Retina (tissue), 1 donor: ENCODE measurements around the gene SLC44A3.

Experiments
- DNase-seq: peaks from one replicate; pipeline ENCODE4 v3.0.0-alpha.2; 2016

The SLC44A3 gene

GRCh38 chr1:94876362-94876761, 56.2 kb downstream of the SLC44A3 start:
- DNase-seq, result no peak

GRCh38 chr1:94878329-94878728, 58.2 kb downstream of the SLC44A3 start:
- no peak for DNase-seq

- no peak for DNase-seq
Observed at GRCh38 chr1:94883691-94884090, 63.5 kb downstream of the SLC44A3 start.

DNA sequence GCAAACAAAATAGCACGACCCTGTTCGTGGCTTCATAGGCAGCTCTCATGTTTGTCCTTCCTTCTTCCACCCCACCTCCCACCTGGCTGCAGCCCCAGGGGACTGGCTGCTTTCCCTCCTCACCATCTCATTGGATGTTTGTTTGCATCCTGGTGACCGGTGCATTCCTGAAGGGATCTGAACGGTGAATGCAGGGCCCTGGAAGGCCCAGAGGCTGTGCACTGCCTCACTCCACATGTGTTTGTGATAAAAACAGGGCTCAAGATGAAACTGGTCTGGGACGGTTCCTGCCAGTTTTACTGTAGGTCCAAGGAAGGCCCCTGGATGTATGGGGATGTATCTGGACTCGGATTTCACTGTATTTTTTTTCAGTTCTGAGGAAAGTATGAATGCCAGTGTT, 63.9 kb downstream of the SLC44A3 start:
- DNase-seq, result peak; percentile 40

- no peak for DNase-seq
Observed at GRCh38 chr1:94884507-94884906, 64.3 kb downstream of the SLC44A3 start.

- DNase-seq, result no peak
Observed at GRCh38 chr1:94886361-94886760, 66.2 kb downstream of the SLC44A3 start.

DNA sequence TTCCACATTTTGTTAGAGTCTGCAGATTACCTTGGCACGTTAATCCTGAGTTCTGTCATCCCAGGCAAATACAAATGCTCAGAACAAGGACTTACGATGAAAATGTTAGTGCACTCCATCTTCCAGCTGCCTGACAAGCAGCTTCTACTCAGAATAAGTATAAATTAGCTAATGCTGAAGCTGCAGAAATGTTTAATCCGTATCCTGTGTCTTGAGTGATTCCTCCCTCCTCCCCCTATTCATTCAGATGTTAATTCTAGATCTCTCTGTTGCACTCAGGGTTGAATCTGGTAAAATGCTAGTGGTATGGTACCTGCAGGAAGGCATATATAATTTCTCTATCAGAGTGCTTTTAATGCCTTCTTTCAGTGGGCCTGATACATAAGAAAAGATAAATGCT, 66.9 kb downstream of the SLC44A3 start:
- DNase-seq, result no peak

DNA sequence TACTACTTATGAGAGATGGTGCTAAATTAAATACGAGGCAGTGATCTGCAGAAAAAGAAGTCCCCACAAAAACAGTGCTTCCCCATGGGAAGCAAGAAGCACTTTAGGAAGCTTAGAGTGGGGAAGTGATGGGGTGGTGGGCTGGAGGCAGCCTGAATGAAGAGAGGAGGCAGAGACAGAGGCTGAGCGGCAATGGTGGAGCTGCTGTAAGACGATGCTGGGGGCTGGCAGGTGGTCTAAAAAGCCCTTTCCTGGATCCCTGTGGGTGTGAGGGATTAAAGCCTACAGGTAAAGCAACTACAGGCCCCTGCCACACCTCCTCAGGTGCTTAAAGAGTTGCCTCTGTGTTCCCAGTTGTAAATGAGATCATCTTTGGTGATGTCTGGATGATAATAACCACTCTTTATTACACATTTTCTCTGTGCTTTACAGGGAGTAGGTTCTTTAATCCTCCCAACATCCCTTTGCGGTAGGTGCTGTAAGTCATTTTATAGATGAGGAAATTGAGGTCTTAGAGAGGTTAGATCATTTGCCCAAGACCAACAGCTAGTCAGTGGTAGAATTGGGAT, 67.5 kb downstream of the SLC44A3 start:
- no peak for DNase-seq

DNA sequence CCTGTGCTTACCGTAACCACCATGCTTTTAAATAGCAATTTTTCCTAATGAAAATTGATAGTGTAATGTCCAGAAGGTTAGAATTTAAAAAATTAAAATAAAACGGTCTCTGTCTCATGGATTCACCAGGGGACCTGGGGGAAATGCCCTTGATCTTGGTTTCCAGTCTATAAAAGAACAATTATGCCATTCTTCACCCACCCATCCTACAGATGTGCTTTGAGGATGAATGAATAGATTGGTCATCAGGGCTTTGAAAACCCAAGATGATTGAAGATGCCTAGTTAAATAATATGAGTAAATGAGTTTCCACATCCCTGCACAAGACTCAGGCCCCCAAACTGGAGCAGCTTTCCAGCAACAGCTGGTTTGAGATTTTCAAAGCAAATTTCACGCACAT, 68.0 kb downstream of the SLC44A3 start:
- DNase-seq, result no peak

- DNase-seq, result no peak
Observed at GRCh38 chr1:94892604-94893254, 72.6 kb downstream of the SLC44A3 start.

DNA sequence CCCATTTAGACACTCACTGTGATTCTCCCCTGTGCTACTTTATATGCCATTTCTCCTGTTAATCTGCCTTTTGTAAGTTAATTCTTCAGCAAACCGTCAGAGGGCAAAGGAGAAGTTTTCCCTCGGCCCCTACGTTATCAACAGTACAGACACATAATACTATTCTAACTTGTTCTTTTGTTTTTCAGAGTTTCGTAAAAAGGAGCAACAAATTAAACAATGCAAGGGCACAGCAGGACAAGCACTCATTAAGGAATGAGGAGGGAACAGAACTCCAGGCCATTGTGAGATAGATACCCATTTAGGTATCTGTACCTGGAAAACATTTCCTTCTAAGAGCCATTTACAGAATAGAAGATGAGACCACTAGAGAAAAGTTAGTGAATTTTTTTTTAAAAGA, 74.5 kb downstream of the SLC44A3 start:
- DNase-seq, result no peak

DNA sequence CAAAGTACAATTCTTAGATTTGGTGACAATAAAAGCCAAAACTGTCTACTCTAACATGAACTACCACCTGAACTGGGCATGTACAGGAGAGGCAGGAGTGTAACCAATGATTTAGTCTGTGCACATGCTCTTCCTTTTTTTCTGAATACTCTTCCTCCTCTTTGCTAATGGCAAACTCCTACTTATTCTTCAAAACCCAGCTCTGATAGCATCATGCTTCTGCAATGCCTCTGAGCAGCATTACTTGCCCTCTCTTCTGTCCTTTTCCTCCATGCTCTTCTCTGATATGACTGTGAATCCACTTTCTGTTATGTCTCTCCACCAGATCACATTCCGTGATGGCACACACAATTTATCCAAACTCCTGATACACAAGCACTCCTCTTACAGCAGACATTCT, 75.4 kb downstream of the SLC44A3 start:
- no peak for DNase-seq

DNA sequence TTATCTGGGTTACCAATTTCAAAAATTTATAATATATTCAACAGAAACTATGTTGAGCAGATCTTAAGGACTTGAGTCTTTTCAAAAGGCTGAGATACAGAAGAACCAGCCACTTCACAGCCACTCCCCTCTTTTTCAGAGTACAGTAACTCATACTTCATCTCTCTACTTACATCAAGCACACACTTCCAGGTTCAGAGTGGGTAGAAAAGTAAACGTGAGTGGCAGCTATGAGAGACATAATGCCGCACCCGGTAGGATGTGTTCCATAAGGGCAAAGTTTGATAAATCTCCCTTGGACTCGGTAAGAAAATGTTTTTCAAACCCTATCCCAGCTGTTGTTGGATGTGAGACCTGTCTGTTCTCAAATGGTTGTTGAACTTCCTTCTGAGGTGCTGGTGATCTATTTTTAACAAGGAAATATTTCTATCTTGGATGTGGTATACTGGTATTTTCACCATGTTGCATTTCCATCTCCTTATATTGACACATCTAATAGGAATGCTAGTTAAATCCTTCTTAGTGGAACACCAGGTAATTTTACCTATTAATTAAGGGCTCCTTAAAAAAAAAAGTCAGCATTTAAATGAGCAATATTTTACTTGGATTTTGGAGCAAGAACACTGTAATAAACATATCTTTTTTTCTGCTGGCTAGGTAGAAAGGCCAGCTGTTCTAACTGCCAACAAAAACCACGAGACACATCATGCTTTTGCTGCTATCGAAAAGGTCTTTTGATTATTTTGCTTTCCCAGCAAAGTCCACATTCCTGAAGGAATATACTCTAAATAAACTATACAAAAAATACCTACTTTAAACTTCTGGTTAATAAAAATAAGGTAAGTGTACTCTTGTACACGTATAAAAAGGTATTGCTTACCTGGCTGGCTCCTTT, 78.6 kb downstream of the SLC44A3 start:
- no peak for DNase-seq

DNA sequence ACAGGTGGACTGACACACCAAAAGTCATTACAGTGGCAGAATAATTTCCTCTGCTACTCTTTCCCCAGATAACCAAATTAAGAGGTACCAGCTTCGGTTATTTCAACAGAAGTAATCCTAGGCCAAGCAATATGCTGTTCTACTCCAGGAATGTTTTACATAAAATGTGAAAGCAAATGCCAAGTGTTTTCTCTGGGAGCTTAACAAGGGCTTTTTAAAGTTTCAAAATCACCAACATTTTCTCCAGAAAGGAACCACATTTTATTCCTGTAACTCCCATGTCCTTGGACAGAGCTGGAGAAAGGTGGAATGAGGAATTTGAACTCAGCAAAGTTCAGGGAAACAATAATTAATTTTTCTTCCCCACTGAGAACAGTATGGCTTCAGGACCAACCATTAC, 79.6 kb downstream of the SLC44A3 start:
- DNase-seq, result no peak

- no peak for DNase-seq
Observed at GRCh38 chr1:94901841-94902240, 81.7 kb downstream of the SLC44A3 start.

DNA sequence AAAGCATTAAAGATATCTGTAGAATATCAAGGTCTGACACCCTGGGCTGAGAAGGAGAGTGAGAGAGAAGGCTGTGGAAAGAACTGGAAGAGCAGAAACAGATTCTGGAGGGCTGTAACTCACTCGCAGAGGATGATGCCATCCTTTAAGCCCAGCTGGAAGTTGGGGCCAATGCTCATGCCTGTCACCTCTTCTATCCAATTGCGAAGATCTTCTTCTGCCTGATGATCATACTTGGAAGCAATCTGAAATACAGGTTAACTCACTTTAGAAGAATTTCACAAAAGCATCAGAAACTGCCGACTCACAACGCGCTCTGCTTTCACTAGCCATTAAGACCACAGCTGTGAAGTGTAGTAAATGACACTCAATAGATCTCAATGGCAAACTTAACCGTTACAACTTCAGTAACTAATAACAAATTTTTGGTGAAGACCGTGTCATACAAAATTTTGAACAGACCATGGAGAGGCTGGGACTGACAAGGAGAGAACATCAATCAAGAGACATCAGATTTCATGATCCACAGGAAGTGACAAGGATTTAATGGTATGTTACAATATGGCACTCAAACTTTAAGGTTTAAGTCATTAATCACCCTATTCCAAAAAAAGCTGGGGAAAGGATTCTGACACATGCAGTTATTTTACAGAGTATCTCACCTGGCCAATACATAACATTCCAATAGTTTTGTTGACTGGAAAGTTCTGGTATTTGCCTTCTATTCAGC, 83.3 kb downstream of the SLC44A3 start:
- DNase-seq, result no peak

DNA sequence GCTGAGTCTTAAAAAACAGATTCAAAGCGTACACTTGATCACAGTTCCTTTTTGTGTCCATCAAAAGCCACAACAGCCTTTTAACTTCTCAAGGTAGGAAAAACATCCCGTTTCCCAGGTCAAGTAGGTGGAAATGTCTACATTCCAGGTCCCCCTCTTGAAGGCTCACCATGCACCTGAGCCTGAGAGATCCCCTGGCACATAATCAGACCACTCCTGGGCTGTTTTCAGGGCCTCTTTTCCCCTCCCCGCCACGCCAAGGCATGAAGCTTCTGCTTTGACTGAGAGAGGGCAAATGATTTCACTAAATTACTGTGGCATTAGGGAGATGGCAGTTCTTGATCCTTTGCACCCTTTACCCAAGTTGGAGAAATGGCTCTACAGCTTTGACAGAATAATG, 85.0 kb downstream of the SLC44A3 start:
- no peak for DNase-seq

DNA sequence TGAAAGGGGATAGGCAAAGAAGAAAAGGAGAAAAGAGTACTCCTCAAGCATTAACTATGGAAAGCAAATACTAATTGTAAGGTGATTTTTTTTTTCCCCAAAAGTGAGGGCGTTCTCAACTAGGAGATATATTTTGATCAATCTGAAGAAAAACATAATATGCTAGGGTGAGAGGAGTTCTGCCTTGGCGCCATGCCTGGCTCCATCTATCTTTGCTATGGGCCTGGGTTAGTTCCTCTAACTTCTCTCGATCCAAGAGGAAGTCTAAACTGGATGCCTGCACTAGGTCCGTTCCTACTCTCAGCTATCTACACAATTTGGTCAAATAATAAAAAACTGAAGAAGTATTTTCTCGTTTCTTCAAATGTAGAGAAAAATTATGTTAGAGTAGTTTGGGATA, 86.2 kb downstream of the SLC44A3 start:
- no peak for DNase-seq

GRCh38 chr1:94907136-94907535, 87.0 kb downstream of the SLC44A3 start:
- no peak for DNase-seq

GRCh38 chr1:94908190-94908589, 88.0 kb downstream of the SLC44A3 start:
- DNase-seq, result no peak

DNA sequence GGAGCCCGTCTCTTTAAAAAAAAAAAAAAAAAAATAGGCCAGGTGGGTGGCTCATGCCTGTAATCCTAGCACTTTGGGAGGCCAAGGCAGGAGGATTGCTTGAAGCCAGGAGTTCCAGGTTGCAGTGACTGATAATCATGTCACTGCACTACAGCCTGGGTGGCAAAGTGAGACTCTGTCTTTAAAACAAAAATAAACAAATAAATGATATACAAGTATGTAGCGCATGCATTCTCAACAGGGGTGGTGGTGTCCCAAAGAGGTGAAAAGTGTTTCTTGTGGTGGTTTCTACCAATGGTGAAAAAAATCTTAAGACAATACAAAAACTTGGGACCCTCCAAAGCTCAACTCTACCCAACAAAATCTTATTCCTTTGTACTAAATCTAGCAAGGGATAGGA, 88.8 kb downstream of the SLC44A3 start:
- no peak for DNase-seq

- DNase-seq, result peak; percentile 22
Observed at GRCh38 chr1:94909486-94909885, 89.3 kb downstream of the SLC44A3 start.
